Omental fat pad (tissue), 4 donors: Measurements from ENCODE around the gene KCNK2. TPM values are rescaled to one million over a fixed set of nuclear protein-coding genes. Genes with fewer than 3 reads are reported as not detected.

Experiments used
- ATAC-seq: fragments of 150-250 bp; one replicate; pipeline ENCODE4 v1.9.1; 2016; ENCODE audit warnings: mild to moderate bottlenecking, moderate library complexity; ENCODE audit not compliant: low FRiP score
- DNase-seq: peaks from one replicate; pipeline ENCODE4 v3.0.0-alpha.2; 2019; ENCODE audit warnings: low spot score
- CTCF ChIP-seq, 3 donors: fragments of 450-650 bp; IDR thresholded peaks; one replicate each; pipeline ENCODE4 v1.5.1; 2016 to 2017; ENCODE audit warnings: antibody characterized with exemption in 3 of 3, mild to moderate bottlenecking in 3 of 3, moderate library complexity in 2 of 3
- total RNA-seq, 4 donors: library from RNA; depleted of rRNA; stranded (reverse); fragments of >200 nt; gene quantifications; one replicate each; pipeline ENCODE4 v1.1.0, GENCODE V29; 2016

KCNK2 gene
- total RNA-seq, 4 donors from 2014 or later: 0.48 to 4.7 (median 1.3) TPM

DNA sequence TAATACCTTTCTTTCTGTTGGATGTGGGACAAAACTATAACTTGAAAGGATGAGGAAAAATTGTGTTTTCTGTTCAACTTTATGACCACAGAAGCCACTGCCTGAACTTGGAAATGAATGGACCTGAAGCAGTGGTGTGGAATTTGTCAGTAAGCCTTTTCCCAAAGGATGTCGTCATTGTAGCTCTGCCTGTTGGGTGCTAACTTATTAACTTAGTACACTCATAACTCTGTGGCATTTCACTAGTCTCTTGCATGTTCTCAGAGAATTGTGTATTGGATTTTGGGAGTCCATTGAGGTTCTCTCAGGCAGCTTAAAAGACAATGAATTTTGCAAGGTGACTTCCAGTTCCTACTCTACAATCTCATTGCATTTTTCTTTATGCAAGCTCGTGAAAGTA, 49.6 kb downstream of the KCNK2 start:
- DNase-seq: no peak
- ATAC-seq: no peak
- no peak for TF ChIP-seq CTCF (IDR thresholded peaks at IDR 0.05)

DNA sequence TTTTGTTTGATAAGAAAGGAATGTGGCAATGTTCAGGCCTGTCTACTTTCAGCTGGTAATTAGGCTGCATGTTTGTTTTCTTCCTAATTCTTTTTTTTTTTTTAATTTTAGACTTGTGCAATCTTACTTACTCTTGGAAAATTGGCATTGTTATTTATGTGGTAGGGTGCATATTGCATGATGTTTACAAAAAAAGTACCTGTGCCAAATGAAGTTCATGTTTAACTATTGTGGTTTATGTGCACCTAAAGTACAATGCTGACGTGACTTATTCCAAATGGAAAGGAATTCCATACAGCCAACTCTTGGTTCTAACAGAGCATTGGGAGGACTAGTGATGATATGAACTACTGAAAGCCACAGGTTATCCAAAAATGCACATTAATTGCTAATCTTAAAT, 51.0 kb downstream of the KCNK2 start:
- no peak for ATAC-seq
- DNase-seq: no peak
- no peak for TF ChIP-seq CTCF (IDR thresholded peaks at IDR 0.05)

DNA sequence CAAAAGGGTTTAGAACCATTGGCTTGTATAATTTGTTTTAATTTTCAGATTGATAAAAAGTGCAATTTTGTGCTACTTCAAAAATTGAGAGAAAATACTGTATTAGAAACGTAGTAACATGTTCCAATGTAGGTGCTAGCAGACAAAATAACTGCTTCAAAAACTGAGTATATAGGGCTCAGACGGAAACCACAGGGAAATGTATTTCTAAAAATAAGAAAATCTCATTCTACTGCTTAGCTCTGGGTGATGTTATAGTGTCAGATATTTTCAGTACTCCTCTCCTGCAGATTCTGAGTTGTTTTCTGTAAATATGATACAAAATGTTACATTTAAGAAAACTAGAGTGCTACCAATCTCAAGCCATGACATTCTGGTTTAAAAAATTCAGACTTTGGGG, 55.4 kb downstream of the KCNK2 start:
- DNase-seq (no peak), ATAC-seq (no peak)
- no peak for TF ChIP-seq CTCF (IDR thresholded peaks at IDR 0.05)

GRCh38 chr1:215140135-215140534, 57.6 kb downstream of the KCNK2 start:
- no peak for TF ChIP-seq CTCF (IDR thresholded peaks at IDR 0.05)
- no peak for ATAC-seq
- no peak for DNase-seq

DNA sequence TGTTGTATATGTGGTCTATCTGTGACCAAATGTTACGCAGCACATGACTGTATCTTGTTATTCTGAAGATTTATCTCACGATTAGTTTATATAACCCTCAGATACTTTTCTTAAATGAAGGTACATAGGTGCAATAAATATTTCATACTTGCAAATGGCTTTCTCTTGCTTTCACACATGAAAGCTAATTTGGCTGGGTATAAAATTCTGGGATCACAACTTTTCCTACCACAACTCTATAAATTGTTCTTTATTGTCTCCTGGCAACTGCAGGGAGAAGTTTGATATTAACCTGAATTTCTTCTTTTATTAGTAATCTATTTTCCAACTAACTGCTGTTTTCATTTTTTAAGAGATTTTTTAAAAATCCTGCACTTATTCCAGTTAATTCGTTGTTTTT, 58.9 kb downstream of the KCNK2 start:
- ATAC-seq (no peak), DNase-seq (no peak)
- TF ChIP-seq CTCF (IDR thresholded peaks at IDR 0.05): no peak

GRCh38 chr1:215143497-215143896, 61.0 kb downstream of the KCNK2 start:
- ATAC-seq (no peak), DNase-seq (no peak)
- TF ChIP-seq CTCF (IDR thresholded peaks at IDR 0.05): no peak

DNA sequence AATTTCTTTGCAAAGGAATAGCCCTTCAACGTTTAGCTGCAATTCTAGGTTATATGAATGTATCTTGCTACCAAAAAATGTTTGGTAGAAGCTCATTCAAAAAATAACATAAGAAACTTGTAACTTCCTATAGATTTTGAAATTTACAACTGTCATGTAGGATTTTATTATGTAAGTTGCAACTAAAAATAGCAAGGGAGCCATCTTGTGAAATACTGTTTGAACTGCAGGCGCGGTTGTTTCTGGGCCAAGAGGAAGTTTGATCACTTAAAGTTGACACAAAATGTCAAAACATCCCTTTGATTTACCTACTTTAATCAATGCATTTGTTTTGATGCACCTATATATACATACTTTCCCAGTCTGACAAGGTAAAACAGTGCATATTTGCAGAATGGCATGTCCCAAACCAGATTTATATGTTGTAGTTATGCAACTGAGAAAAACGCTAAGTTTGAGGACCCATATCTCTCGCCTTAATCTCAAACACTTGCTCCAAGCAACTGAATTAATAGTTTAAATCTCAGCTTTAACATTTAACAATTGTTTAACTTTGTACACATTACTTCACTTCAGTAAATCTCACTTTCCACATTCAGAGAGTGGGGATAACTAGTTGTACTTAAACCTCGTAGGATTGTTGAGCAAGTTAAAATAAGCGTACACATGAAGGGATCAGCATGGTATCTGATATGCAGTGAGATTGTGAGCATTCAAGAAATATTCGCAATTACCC, 63.9 kb downstream of the KCNK2 start:
- DNase-seq (no peak), ATAC-seq (no peak)
- TF ChIP-seq CTCF (IDR thresholded peaks at IDR 0.05): no peak
